ENCODE measurements around the gene SPIRE1. TPM values are rescaled to one million over a fixed set of nuclear protein-coding genes. Genes with fewer than 3 reads are reported as not detected.

SPIRE1 gene
- total RNA-seq, 1 experiment from 2014 or later = 16.6 TPM

- no peaks in the 10 kb centered on the region for H3K79me2 ChIP-seq (ENCODE audit: insufficient read depth, low read length)
- H3K18ac ChIP-seq (ENCODE audit: insufficient read length, low read depth, low read length) = no peak overlapping the region
- no peak overlapping the region for H3T11ph ChIP-seq (ENCODE audit: low read length)
- no peak overlapping the region for H2BK5ac ChIP-seq (ENCODE audit: insufficient read length, low read length)
- Mint-ChIP-seq H3K36me3 (ENCODE audit: insufficient read depth in 1 of 3, low read depth in 3 of 3) (no peaks in the 10 kb centered on the region), H3K27me3 (ENCODE audit: low read depth) (no peaks in the 10 kb centered on the region), H3K9me3 (no peaks in the 10 kb centered on the region), H3K4me1 (no peaks in the 10 kb centered on the region), H3K4me3 (no peak overlapping the region), H3K27ac (no peak overlapping the region)
- H3K27ac ChIP-seq (ENCODE audit: insufficient read length, low read depth, low read length) = no peak overlapping the region
- H3K14ac ChIP-seq (ENCODE audit: insufficient read depth, low read length) = no peak overlapping the region
- TF ChIP-seq CTCF (conservative IDR thresholded peaks at IDR 0.05) = no peak
- no peak overlapping the region for H3K4me2 ChIP-seq (ENCODE audit: insufficient read depth, insufficient read length, low read length)
- H3K4ac ChIP-seq (ENCODE audit: low read depth, low read length) = no peak overlapping the region
- H3K23me2 ChIP-seq (ENCODE audit: insufficient read length, low read depth, low read length, poor library complexity, severe bottlenecking) = no peaks in the 10 kb centered on the region
- H3K9me3 ChIP-seq (ENCODE audit: control insufficient read depth, low read depth, low read length) = no peaks in the 10 kb centered on the region
- H4K20me1 ChIP-seq (ENCODE audit: control insufficient read depth, insufficient read depth, insufficient read length) = no peaks in the 10 kb centered on the region
- no peak overlapping the region for H3K9ac ChIP-seq (ENCODE audit: extremely low read depth, insufficient read length, low read length)
- no peak overlapping the region for H3K56ac ChIP-seq (ENCODE audit: insufficient read length, low read depth, low read length)
- WGBS (ENCODE audit: extremely low coverage, insufficient read length, low lambda C conversion rate) = no CpG with 5 or more reads among the region's 9 CpGs
- DNase-seq = no peak
- H2AK5ac ChIP-seq (ENCODE audit: insufficient read length, low read length) = no peak overlapping the region
- H2BK20ac ChIP-seq (ENCODE audit: low read depth, low read length, poor library complexity, severe bottlenecking) = no peak overlapping the region
- no peak overlapping the region for H2BK15ac ChIP-seq (ENCODE audit: low read depth, low read length)
- H4K8ac ChIP-seq (replicated peaks; ENCODE audit: insufficient read length, low read depth, low read length) = no peak overlapping the region
- H4K5ac ChIP-seq (ENCODE audit: insufficient read length, low read depth, low read length) = no peak overlapping the region
- H2BK12ac ChIP-seq (ENCODE audit: insufficient read length, low read depth, low read length) = no peak overlapping the region
- no peaks in the 10 kb centered on the region for H3K79me1 ChIP-seq (ENCODE audit: insufficient read depth, low read depth, low read length, poor library complexity, severe bottlenecking)
- no peaks in the 10 kb centered on the region for H3K4me1 ChIP-seq (ENCODE audit: insufficient read depth, low read length)
- no peak overlapping the region for H2AFZ ChIP-seq (ENCODE audit: low read length)
- no peaks in the 10 kb centered on the region for H3K27me3 ChIP-seq (ENCODE audit: insufficient read depth, low read length)
- H2BK120ac ChIP-seq (ENCODE audit: low read depth, low read length, poor library complexity, severe bottlenecking) = no peak overlapping the region
- H4K91ac ChIP-seq (ENCODE audit: insufficient read length, low read depth, low read length) = no peak overlapping the region
- H3K23ac ChIP-seq (ENCODE audit: insufficient read length, low read depth, low read length) = no peak overlapping the region
These were observed 77.1 kb downstream of the SPIRE1 start for GRCh38 chr18:12580630-12581342.

Measured in H9 (cell line).